Mucosa of stomach (tissue), 1 donor: ENCODE results near the gene RFWD3.
A peak's percentile ranks its signal among the peaks of the same experiment; 100 is the strongest.
"Not testable (repeated sequence)": the region's sequence is repeated elsewhere in the genome, so short reads cannot be mapped to it uniquely, and the experiment has no call there.

Experiments
- H3K27me3 ChIP-seq: one replicate; pipeline ENCODE4 v1.7.0; 2013; ENCODE audit warnings: mild to moderate bottlenecking, low read length; ENCODE audit not compliant: control insufficient read depth, insufficient read depth
- H3K36me3 ChIP-seq: one replicate; pipeline ENCODE4 v1.7.0; 2013; ENCODE audit warnings: low read length; ENCODE audit not compliant: control insufficient read depth, insufficient read depth
- H3K4me1 ChIP-seq: one replicate; pipeline ENCODE4 v1.7.0; 2013; ENCODE audit warnings: mild to moderate bottlenecking, low read length; ENCODE audit not compliant: control insufficient read depth, insufficient read depth
- H3K4me3 ChIP-seq: one replicate; pipeline ENCODE4 v1.7.0; 2013; ENCODE audit warnings: low read length
- H3K9ac ChIP-seq: one replicate; pipeline ENCODE4 v1.7.0; 2013; ENCODE audit warnings: mild to moderate bottlenecking, low read length, moderate library complexity
- H3K9me3 ChIP-seq: one replicate; pipeline ENCODE4 v1.7.0; 2013; ENCODE audit warnings: mild to moderate bottlenecking, low read length, moderate library complexity; ENCODE audit not compliant: control insufficient read depth
- donor health status: Pancreatic carcinoma.

Gene RFWD3

DNA sequence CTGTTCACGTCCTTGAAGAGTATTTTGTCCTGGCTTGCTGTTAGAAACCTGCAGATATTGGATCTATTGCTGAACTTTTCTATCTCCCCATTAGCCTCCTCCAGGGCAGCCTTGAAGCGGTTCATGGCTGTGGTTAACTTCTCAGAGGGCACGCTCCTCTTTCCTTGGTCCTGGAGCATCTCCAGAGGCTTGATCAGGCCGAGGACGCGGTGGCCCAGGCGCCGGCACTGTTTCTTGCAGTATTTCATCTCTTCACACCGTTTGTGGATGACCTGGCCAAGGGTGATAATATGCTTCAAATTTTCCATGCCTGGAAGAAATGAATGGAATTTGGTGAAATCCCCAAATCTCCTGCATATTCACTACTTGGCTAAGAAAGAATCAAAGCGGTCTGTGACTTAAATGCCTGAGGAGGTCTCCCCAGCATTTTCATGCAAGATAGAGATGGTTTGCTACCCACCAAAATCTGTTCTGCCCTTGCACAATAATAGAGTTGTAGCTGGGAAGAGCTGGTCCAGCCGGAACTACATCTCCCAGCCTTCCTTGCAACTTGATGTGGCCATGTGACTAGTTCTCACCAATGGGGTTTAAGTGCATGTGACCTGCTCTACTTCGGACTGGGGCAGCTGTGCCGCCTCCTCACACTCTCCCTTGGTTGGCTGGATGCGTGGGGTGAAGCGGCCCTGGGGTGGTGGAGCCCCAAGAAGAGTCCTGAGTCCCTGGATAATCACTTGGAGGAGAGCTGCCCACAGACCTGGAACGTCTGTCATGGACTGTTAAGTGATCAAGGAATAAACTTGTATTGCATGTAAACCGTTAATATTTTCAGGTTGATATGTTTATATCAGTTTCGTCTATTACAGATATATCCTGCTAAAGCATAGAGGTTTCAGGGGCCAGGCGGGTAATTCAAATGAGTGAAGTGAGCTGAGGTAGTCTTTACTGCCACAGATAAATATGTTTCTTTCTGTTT, 29.1 kb upstream of the RFWD3 start:
- H3K4me1 ChIP-seq, result peaks cover 4% of the 10 kb centered on the region
- H3K9me3 ChIP-seq, result no peaks in the 10 kb centered on the region
- H3K4me3 ChIP-seq, result no peak overlapping the region
- peaks cover 4% of the 10 kb centered on the region for H3K36me3 ChIP-seq
- peak overlapping the region; percentile 24 for H3K9ac ChIP-seq
- H3K27me3 ChIP-seq, result no peaks in the 10 kb centered on the region

GRCh38 chr16:74691093-74691855, 24.6 kb upstream of the RFWD3 start:
- Histone ChIP-seq H3K4me1 (no peaks in the 10 kb centered on the region), H3K36me3 (peaks cover 4% of the 10 kb centered on the region), H3K27me3 (no peaks in the 10 kb centered on the region), H3K9me3 (no peaks in the 10 kb centered on the region), H3K9ac (no peak overlapping the region), H3K4me3 (no peak overlapping the region)

GRCh38 chr16:74682556-74682955, 15.9 kb upstream of the RFWD3 start:
- Histone ChIP-seq H3K4me1 (no peaks in the 10 kb centered on the region), H3K27me3 (no peaks in the 10 kb centered on the region), H3K4me3 (no peak overlapping the region), H3K9me3 (no peaks in the 10 kb centered on the region), H3K36me3 (peaks cover 4% of the 10 kb centered on the region), H3K9ac (no peak overlapping the region)

GRCh38 chr16:74680681-74681080, 14.0 kb upstream of the RFWD3 start:
- H3K4me1 ChIP-seq, result no peaks in the 10 kb centered on the region
- H3K27me3 ChIP-seq, result no peaks in the 10 kb centered on the region
- no peak overlapping the region for H3K9ac ChIP-seq
- H3K36me3 ChIP-seq, result peaks cover 4% of the 10 kb centered on the region
- no peaks in the 10 kb centered on the region for H3K9me3 ChIP-seq
- H3K4me3 ChIP-seq, result no peak overlapping the region

- no peak overlapping the region for H3K9ac ChIP-seq
- no peak overlapping the region for H3K4me3 ChIP-seq
- no peaks in the 10 kb centered on the region for H3K9me3 ChIP-seq
- peaks cover 4% of the 10 kb centered on the region for H3K36me3 ChIP-seq
- H3K4me1 ChIP-seq, result no peaks in the 10 kb centered on the region
- H3K27me3 ChIP-seq, result no peaks in the 10 kb centered on the region
Measured at GRCh38 chr16:74679983-74680382, 13.3 kb upstream of the RFWD3 start.

GRCh38 chr16:74677868-74678267, 11.2 kb upstream of the RFWD3 start:
- no peak overlapping the region for H3K4me3 ChIP-seq
- H3K9ac ChIP-seq, result no peak overlapping the region
- peaks cover 4% of the 10 kb centered on the region for H3K36me3 ChIP-seq
- H3K9me3 ChIP-seq, result no peaks in the 10 kb centered on the region
- no peaks in the 10 kb centered on the region for H3K27me3 ChIP-seq
- no peaks in the 10 kb centered on the region for H3K4me1 ChIP-seq

- Histone ChIP-seq H3K9ac (no peak overlapping the region), H3K9me3 (no peaks in the 10 kb centered on the region), H3K4me3 (no peak overlapping the region), H3K27me3 (no peaks in the 10 kb centered on the region), H3K36me3 (peaks cover 3% of the 10 kb centered on the region), H3K4me1 (no peaks in the 10 kb centered on the region)
Measured at GRCh38 chr16:74673876-74674275, 7.2 kb upstream of the RFWD3 start.

- H3K4me1 ChIP-seq, H3K27me3 ChIP-seq, H3K4me3 ChIP-seq, H3K9me3 ChIP-seq, H3K36me3 ChIP-seq, H3K9ac ChIP-seq: not testable (repeated sequence)
Measured at GRCh38 chr16:74668877-74669276, 2.2 kb upstream of the RFWD3 start.

DNA sequence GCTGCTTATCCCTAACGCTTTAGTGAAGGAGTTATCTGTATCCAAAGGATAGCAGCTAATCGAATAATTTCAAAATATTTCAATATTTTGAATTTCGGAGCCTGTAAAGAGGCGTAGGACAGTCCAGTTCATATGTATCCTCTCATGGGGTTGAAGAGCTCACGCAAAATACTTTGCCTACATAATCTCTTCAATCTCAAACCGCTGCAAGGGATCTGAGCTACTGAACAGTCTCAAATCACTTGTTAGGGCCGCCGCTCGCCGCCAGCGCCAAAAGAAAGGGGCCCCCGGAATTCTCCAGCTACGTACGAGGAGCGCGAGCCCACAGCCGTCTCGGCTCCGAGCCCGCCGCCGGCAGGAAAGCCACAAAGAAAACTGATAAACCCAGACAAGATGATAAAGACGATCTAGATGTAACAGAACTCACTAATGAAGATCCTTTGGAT, 601 bp upstream of the RFWD3 start:
- Histone ChIP-seq H3K9me3 (no peaks in the 10 kb centered on the region), H3K4me3 (peak overlapping the region; percentile 25), H3K4me1 (no peaks in the 10 kb centered on the region), H3K36me3 (no peaks in the 10 kb centered on the region), H3K9ac (peak overlapping the region; percentile 90), H3K27me3 (no peaks in the 10 kb centered on the region)

- Histone ChIP-seq H3K9me3 (no peaks in the 10 kb centered on the region), H3K4me1 (no peaks in the 10 kb centered on the region), H3K27me3 (no peaks in the 10 kb centered on the region), H3K9ac (peak overlapping the region; percentile 90), H3K4me3 (peak overlapping the region; percentile 66), H3K36me3 (no peaks in the 10 kb centered on the region)
Measured at GRCh38 chr16:74666010-74666421, 661 bp downstream of the RFWD3 start.

GRCh38 chr16:74661064-74661463, 5.6 kb downstream of the RFWD3 start:
- H3K9me3 ChIP-seq, result no peaks in the 10 kb centered on the region
- peaks cover 4% of the 10 kb centered on the region for H3K4me1 ChIP-seq
- H3K27me3 ChIP-seq, result no peaks in the 10 kb centered on the region
- H3K4me3 ChIP-seq, result no peak overlapping the region
- no peaks in the 10 kb centered on the region for H3K36me3 ChIP-seq
- no peak overlapping the region for H3K9ac ChIP-seq

DNA sequence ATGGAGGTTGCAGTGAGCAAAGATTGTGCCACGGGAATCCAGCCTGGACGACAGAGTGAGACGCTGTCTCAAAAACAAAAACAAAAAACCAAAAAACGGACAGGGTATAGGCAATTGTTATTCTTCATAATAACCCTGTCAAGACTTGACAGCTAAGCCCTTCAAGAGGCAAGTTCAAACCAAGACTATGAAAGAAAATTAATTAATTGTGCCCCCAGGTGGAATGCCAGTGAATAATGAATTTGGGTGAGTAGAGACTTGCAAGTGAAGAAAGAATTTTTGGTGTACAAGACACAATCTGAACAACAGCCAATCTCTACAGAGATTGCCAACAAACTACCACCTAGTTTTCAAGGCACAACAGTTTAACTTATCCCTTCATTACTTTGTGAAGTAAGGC, 6.3 kb downstream of the RFWD3 start:
- no peaks in the 10 kb centered on the region for H3K27me3 ChIP-seq
- no peaks in the 10 kb centered on the region for H3K36me3 ChIP-seq
- no peak overlapping the region for H3K4me3 ChIP-seq
- H3K9ac ChIP-seq, result no peak overlapping the region
- no peaks in the 10 kb centered on the region for H3K9me3 ChIP-seq
- peaks cover 4% of the 10 kb centered on the region for H3K4me1 ChIP-seq
